Measurements from ENCODE around the gene FN1.

The FN1 gene

DNA sequence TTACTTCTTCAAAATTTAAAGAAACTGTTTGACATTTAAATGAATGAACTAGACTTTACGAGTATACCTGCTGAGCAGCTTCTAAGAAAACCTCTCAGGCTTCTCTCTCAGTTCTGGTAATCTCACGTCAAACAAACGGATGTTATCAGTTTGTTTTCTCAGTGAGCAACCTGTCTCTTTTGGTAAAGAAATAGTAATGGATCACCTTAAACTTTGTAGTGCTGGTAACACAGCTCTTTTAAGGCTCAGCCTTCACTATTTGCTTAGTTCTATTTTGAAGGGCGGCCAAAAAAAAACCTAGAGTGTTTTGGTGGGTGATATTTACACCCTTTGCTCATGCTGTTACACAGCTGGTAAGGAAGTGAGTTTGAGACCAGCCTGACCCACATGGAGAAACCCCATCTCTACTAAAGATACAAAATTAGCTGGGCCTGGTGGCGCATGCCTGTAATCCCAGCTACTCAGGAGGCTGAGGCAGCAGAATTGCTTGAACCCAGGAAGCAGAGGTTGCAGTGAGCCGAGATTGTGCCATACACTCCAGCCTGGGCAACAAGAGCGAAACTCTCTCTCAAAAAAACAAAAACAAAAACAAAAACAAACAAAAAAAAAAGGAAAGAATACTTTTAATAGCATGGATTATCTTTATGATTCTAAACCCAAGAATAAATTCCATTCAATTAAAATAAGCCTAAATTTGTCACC, 15.9 kb downstream of the FN1 start:
- no peaks in the 10 kb centered on the region for H3K27me3 ChIP-seq
- TF ChIP-seq CTCF (IDR thresholded peaks at IDR 0.05), result no peak
- DNase-seq, result no peak
- H3K27ac ChIP-seq, result peak overlapping the region; percentile 57 to 64
- no peaks in the 10 kb centered on the region for H3K9me3 ChIP-seq
- H3K36me3 ChIP-seq, result peaks cover 47 to 79% (median 75%) of the 10 kb centered on the region in 3 donors
- intact Hi-C loops (cut with DNase I; ENCODE audit: low total_unique reads), result no loop called here
- H3K4me3 ChIP-seq, result no peak overlapping the region
- peaks cover 0 to 95% (median 11%) of the 10 kb centered on the region in 4 donors for H3K4me1 ChIP-seq

- peaks cover 0 to 99% (median 11%) of the 10 kb centered on the region in 4 donors for H3K4me1 ChIP-seq
- no peaks in the 10 kb centered on the region for H3K9me3 ChIP-seq
- DNase-seq, result no peak
- no peaks in the 10 kb centered on the region for H3K27me3 ChIP-seq
- no peak overlapping the region for H3K4me3 ChIP-seq
- peaks cover 48 to 79% (median 75%) of the 10 kb centered on the region in 3 donors for H3K36me3 ChIP-seq
- peak overlapping the region; percentile 57 to 64 for H3K27ac ChIP-seq
- intact Hi-C loops (cut with DNase I; ENCODE audit: low total_unique reads), result no loop called here
- TF ChIP-seq CTCF (IDR thresholded peaks at IDR 0.05), result no peak
Observed at GRCh38 chr2:215419113-215419512, 16.8 kb downstream of the FN1 start.

GRCh38 chr2:215418064-215418963, 17.6 kb downstream of the FN1 start:
- DNase-seq, result no peak

GRCh38 chr2:215417400-215417951, 18.4 kb downstream of the FN1 start:
- H3K4me1 ChIP-seq, result peaks cover 0 to 85% (median 9%) of the 10 kb centered on the region in 4 donors
- no peak overlapping the region for H3K4me3 ChIP-seq
- no peak for TF ChIP-seq CTCF (IDR thresholded peaks at IDR 0.05)
- H3K27me3 ChIP-seq, result no peaks in the 10 kb centered on the region
- peak overlapping the region; percentile 57 to 64 for H3K27ac ChIP-seq
- intact Hi-C loops (cut with DNase I; ENCODE audit: low total_unique reads), result no loop called here
- no peaks in the 10 kb centered on the region for H3K9me3 ChIP-seq
- peaks cover 46 to 79% (median 73%) of the 10 kb centered on the region in 3 donors for H3K36me3 ChIP-seq
- no peak for DNase-seq

More at GRCh38 chr2:215418064-215418963, 17.6 kb downstream of the FN1 start:
- Histone ChIP-seq H3K4me1 (peaks cover 0 to 93% (median 9%) of the 10 kb centered on the region in 4 donors), H3K9me3 (no peaks in the 10 kb centered on the region), H3K27me3 (no peaks in the 10 kb centered on the region), H3K27ac (peak overlapping the region; percentile 57 to 64), H3K36me3 (peaks cover 45 to 79% (median 75%) of the 10 kb centered on the region in 3 donors), H3K4me3 (no peak overlapping the region)
- intact Hi-C loops (cut with DNase I; ENCODE audit: low total_unique reads), result no loop called here
- TF ChIP-seq CTCF (IDR thresholded peaks at IDR 0.05), result no peak

- Histone ChIP-seq H3K4me3 (no peak overlapping the region), H3K27me3 (no peaks in the 10 kb centered on the region), H3K36me3 (peaks cover 45 to 79% (median 73%) of the 10 kb centered on the region in 3 donors), H3K4me1 (peaks cover 0 to 85% (median 9%) of the 10 kb centered on the region in 4 donors), H3K9me3 (no peaks in the 10 kb centered on the region), H3K27ac (peak overlapping the region in 1 of 2 donors; percentile 64)
- no peak for TF ChIP-seq CTCF (IDR thresholded peaks at IDR 0.05)
- no peak for DNase-seq
- intact Hi-C loops (cut with DNase I; ENCODE audit: low total_unique reads), result no loop called here
Observed at GRCh38 chr2:215416656-215417055, 19.2 kb downstream of the FN1 start.

All from tibial artery (tissue), 4 donors.